K562 (cell line): Measurements from ENCODE around the gene RNF103. TPM values are rescaled to one million over a fixed set of nuclear protein-coding genes. Genes with fewer than 3 reads are reported as not detected.
A peak's percentile ranks its signal among the peaks of the same experiment; 100 is the strongest.

Source experiments
- PML ChIP-seq: IDR thresholded peaks from 2 replicates; pipeline ENCODE4 v1.6.1; 2012; ENCODE audit warnings: low read length, inconsistent platforms
- POLR2B ChIP-seq: fragments of 450-650 bp; IDR thresholded peaks from 2 replicates; pipeline ENCODE4 v1.6.1; 2018; ENCODE audit warnings: low read depth; ENCODE audit not compliant: partially characterized antibody
- ZBTB17 ChIP-seq: fragments of 450-650 bp; formaldehyde crosslinking; IDR thresholded peaks from 2 replicates; pipeline ENCODE4 v1.4.0; 2020; ENCODE audit warnings: mild to moderate bottlenecking
- polyA plus RNA-seq, 8 experiments: library from polyadenylated mRNA; depleted of rRNA in 4 of 8; stranded (reverse) in 5 of 8; unstranded in 3 of 8; fragments of >200 nt; fragmentation: Nextera tagmentation in 2 of 8; fragmentation: Illumina TruSeq in 1 of 8; extraction: Ambion mirVana in 2 of 8; extraction: Trizol in 1 of 8; gene quantifications; 2 replicates each; pipeline versions ENCODE4 v1.2.1 to v1.2.3, GENCODE V29; 2011 to 2014; ENCODE audit warnings: inconsistent platforms in 1 of 8, missing spikeins in 1 of 8
- total RNA-seq, 7 experiments: library from RNA; depleted of rRNA in 6 of 7; stranded (reverse); fragments of >200 nt in 6 of 7; fragmentation: Illumina TruSeq in 2 of 7; extraction: Trizol in 2 of 7; gene quantifications; 2 replicates each; pipeline versions ENCODE4 v1.2.1 to v1.2.3, GENCODE V29; 2011 to 2021; ENCODE audit warnings: low replicate concordance in 1 of 7
- TF ChIP-seq, protein P1 (sequence below): fragments of 250-450 bp; sonication (Bioruptor Pico); IDR thresholded peaks from 2 replicates; pipeline ENCODE4 v1.4.0; 2020; ENCODE audit warnings: mild to moderate bottlenecking, moderate library complexity
- TF ChIP-seq, protein P2 (sequence below): fragments of 250-450 bp; sonication (Bioruptor Pico); IDR thresholded peaks from 2 replicates; pipeline ENCODE4 v1.8.0; 2022; ENCODE audit warnings: moderate library complexity, mild to moderate bottlenecking, inconsistent platforms
- TF ChIP-seq, protein P3 (sequence below): fragments of 450-650 bp; IDR thresholded peaks from 2 replicates; pipeline ENCODE4 v1.7.1; 2018; ENCODE audit warnings: mild to moderate bottlenecking, low read depth; ENCODE audit not compliant: partially characterized antibody
- TF ChIP-seq, protein P4 (sequence below), 2 experiments: IDR thresholded peaks; 2 replicates each; pipeline ENCODE4 v1.6.1; 2011; ENCODE audit warnings: borderline replicate concordance in 1 of 2, control low read depth in 1 of 2, low read depth in 1 of 2, low read length in 1 of 2, mild to moderate bottlenecking in 1 of 2, mixed read lengths in 1 of 2, moderate library complexity in 1 of 2; ENCODE audit not compliant: insufficient read depth in 1 of 2, insufficient read length in 1 of 2, poor library complexity in 1 of 2, severe bottlenecking in 1 of 2; ENCODE audit errors: extremely low read depth in 1 of 2
- TF ChIP-seq, protein P5 (sequence below): fragments of 250-450 bp; sonication (Bioruptor Pico); IDR thresholded peaks from 2 replicates; pipeline ENCODE4 v1.5.0; 2020; ENCODE audit warnings: mild to moderate bottlenecking, borderline replicate concordance

The RNF103 gene
- total and polyA plus RNA-seq, 9 of the 15 experiments (the other 6 are each of a cell fraction or from before 2014, with no cell fraction given) = 1.2 to 6.8 (median 4.6) TPM

DNA sequence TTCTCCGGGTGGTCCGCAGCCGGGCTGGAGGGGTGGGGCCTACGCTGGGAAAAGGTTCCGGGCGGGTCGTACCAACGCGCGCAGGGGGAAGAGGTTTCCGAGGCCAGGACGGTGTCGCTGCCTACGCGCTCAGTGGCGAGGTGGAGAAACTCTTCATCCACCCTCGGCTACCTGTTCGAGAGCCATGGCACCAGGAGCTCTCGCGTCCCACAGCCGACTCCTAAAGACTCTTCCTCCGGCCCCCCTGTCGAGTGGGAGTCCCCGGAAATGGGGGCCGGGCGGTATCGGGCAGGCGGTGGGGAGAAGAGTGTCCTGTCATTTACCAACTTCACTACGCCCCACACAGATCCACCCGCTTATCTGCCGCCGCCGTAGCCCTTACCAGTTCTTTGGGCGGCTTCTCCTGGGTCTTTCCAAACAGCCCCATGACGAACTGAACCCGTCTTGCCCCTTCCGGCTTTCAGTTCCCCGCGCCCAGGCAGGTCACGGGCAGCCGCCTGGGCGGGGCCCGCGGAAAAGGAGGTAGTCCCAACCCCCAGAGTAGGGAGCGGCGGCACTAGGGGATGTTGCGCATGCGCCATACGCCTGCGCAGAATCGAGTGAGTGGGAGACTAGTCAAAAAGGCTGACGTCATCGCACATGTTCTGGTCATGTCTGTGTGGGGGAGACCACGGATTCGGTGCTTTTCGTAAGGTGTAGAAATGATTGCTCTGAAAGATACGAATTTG lies 60.6 kb downstream of the RNF103 start, which contains the start of gene CHMP3 (continued):
- TF ChIP-seq, protein P1, sequence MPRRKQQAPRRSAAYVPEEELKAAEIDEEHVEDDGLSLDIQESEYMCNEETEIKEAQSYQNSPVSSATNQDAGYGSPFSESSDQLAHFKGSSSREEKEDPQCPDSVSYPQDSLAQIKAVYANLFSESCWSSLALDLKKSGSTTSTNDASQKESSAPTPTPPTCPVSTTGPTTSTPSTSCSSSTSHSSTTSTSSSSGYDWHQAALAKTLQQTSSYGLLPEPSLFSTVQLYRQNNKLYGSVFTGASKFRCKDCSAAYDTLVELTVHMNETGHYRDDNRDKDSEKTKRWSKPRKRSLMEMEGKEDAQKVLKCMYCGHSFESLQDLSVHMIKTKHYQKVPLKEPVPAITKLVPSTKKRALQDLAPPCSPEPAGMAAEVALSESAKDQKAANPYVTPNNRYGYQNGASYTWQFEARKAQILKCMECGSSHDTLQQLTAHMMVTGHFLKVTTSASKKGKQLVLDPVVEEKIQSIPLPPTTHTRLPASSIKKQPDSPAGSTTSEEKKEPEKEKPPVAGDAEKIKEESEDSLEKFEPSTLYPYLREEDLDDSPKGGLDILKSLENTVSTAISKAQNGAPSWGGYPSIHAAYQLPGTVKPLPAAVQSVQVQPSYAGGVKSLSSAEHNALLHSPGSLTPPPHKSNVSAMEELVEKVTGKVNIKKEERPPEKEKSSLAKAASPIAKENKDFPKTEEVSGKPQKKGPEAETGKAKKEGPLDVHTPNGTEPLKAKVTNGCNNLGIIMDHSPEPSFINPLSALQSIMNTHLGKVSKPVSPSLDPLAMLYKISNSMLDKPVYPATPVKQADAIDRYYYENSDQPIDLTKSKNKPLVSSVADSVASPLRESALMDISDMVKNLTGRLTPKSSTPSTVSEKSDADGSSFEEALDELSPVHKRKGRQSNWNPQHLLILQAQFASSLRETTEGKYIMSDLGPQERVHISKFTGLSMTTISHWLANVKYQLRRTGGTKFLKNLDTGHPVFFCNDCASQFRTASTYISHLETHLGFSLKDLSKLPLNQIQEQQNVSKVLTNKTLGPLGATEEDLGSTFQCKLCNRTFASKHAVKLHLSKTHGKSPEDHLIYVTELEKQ (CRISPR knock-in tag) = no peak
- TF ChIP-seq ZBTB17 (CRISPR knock-in tag) (peak; percentile 52; the same call in 1 of the 2 replicates), POLR2B (peak; percentile 86), PML (peak; percentile 85)
- TF ChIP-seq, protein P2, sequence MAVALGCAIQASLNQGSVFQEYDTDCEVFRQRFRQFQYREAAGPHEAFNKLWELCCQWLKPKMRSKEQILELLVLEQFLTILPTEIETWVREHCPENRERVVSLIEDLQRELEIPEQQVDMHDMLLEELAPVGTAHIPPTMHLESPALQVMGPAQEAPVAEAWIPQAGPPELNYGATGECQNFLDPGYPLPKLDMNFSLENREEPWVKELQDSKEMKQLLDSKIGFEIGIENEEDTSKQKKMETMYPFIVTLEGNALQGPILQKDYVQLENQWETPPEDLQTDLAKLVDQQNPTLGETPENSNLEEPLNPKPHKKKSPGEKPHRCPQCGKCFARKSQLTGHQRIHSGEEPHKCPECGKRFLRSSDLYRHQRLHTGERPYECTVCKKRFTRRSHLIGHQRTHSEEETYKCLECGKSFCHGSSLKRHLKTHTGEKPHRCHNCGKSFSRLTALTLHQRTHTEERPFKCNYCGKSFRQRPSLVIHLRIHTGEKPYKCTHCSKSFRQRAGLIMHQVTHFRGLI (CRISPR knock-in tag) = 0 out of 2 replicates have a peak, but pooled peaks have one; percentile 54
- TF ChIP-seq, protein P3, sequence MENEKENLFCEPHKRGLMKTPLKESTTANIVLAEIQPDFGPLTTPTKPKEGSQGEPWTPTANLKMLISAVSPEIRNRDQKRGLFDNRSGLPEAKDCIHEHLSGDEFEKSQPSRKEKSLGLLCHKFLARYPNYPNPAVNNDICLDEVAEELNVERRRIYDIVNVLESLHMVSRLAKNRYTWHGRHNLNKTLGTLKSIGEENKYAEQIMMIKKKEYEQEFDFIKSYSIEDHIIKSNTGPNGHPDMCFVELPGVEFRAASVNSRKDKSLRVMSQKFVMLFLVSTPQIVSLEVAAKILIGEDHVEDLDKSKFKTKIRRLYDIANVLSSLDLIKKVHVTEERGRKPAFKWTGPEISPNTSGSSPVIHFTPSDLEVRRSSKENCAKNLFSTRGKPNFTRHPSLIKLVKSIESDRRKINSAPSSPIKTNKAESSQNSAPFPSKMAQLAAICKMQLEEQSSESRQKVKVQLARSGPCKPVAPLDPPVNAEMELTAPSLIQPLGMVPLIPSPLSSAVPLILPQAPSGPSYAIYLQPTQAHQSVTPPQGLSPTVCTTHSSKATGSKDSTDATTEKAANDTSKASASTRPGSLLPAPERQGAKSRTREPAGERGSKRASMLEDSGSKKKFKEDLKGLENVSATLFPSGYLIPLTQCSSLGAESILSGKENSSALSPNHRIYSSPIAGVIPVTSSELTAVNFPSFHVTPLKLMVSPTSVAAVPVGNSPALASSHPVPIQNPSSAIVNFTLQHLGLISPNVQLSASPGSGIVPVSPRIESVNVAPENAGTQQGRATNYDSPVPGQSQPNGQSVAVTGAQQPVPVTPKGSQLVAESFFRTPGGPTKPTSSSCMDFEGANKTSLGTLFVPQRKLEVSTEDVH = no peak
- TF ChIP-seq, protein P4, sequence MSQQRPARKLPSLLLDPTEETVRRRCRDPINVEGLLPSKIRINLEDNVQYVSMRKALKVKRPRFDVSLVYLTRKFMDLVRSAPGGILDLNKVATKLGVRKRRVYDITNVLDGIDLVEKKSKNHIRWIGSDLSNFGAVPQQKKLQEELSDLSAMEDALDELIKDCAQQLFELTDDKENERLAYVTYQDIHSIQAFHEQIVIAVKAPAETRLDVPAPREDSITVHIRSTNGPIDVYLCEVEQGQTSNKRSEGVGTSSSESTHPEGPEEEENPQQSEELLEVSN (IDR thresholded peaks at IDR 0.05; ENCODE audit: borderline replicate concordance in 1 of 2, extremely low read depth in 1 of 2, insufficient read depth in 1 of 2, insufficient read length in 1 of 2, low read depth in 1 of 2, low read length in 1 of 2, poor library complexity in 1 of 2, severe bottlenecking in 1 of 2) = peak; percentile 92 to 94
- TF ChIP-seq, protein P5, sequence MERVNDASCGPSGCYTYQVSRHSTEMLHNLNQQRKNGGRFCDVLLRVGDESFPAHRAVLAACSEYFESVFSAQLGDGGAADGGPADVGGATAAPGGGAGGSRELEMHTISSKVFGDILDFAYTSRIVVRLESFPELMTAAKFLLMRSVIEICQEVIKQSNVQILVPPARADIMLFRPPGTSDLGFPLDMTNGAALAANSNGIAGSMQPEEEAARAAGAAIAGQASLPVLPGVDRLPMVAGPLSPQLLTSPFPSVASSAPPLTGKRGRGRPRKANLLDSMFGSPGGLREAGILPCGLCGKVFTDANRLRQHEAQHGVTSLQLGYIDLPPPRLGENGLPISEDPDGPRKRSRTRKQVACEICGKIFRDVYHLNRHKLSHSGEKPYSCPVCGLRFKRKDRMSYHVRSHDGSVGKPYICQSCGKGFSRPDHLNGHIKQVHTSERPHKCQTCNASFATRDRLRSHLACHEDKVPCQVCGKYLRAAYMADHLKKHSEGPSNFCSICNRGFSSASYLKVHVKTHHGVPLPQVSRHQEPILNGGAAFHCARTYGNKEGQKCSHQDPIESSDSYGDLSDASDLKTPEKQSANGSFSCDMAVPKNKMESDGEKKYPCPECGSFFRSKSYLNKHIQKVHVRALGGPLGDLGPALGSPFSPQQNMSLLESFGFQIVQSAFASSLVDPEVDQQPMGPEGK (CRISPR knock-in tag) = no peak
